DOHH2 (cell line): ENCODE data around the gene FAAP100.

Experiments
- EZH2phosphoT487 ChIP-seq: fragments of 200-600 bp; sonication (generic); IDR thresholded peaks from 2 replicates; pipeline ENCODE4 v1.6.1; 2017; ENCODE audit warnings: borderline replicate concordance, mild to moderate bottlenecking, antibody characterized with exemption, low read length, moderate library complexity, mixed read lengths
- TF ChIP-seq, protein P1 (sequence below): fragments of 200-600 bp; sonication (generic); IDR thresholded peaks from one replicate; pipeline ENCODE4 v1.5.1; 2014; ENCODE audit warnings: antibody characterized with exemption, mild to moderate bottlenecking, low read depth, low read length; ENCODE audit not compliant: poor library complexity, severe bottlenecking

DNA sequence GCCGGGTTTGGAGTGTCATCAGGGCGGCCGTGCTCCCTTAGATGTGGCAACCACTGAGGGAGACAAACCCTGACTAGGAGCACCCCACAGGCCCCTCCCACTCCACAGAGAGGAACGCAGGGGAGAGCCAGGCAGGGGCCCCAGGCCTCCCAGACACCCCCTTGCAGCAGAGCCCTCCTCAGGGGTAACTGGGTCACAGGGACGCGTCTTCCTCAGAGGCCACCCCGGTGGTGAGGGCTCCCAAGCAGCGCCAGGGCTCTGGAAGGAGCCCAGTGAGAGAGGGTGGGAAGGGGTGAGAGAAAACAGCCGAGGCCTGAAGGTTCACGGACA, 12.6 kb downstream of the FAAP100 start:
- TF ChIP-seq, protein P1, sequence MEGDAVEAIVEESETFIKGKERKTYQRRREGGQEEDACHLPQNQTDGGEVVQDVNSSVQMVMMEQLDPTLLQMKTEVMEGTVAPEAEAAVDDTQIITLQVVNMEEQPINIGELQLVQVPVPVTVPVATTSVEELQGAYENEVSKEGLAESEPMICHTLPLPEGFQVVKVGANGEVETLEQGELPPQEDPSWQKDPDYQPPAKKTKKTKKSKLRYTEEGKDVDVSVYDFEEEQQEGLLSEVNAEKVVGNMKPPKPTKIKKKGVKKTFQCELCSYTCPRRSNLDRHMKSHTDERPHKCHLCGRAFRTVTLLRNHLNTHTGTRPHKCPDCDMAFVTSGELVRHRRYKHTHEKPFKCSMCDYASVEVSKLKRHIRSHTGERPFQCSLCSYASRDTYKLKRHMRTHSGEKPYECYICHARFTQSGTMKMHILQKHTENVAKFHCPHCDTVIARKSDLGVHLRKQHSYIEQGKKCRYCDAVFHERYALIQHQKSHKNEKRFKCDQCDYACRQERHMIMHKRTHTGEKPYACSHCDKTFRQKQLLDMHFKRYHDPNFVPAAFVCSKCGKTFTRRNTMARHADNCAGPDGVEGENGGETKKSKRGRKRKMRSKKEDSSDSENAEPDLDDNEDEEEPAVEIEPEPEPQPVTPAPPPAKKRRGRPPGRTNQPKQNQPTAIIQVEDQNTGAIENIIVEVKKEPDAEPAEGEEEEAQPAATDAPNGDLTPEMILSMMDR, result no peak
- TF ChIP-seq EZH2phosphoT487, result no peak
